Cardiac fibroblast (primary cell): ENCODE measurements around the gene TMEM232.
"Not testable (repeated sequence)": the region's sequence is repeated elsewhere in the genome, so short reads cannot be mapped to it uniquely, and the experiment has no call there.

Experiments
- DNase-seq, 2 donors: peaks; one replicate each; pipeline versions ENCODE4 v3.0.0 to v3.0.0-alpha.2; 2010; ENCODE audit warnings: low read depth in 2 of 2
- H3K4me3 ChIP-seq, 2 donors: replicated peaks in 1 of 2; 1 replicate in 1 of 2; 2 replicates in 1 of 2; pipeline ENCODE4 v1.5.1; 2011; ENCODE audit warnings: low read depth in 2 of 2, low read length in 2 of 2, mild to moderate bottlenecking in 2 of 2, moderate library complexity in 1 of 2
- CTCF ChIP-seq: IDR thresholded peaks from one replicate; pipeline ENCODE4 v1.5.1; 2011; ENCODE audit warnings: low read depth, mild to moderate bottlenecking, low read length, inconsistent platforms

TMEM232 gene

GRCh38 chr5:110707260-110707844, 19.1 kb downstream of the TMEM232 start:
- DNase-seq = no peak
- TF ChIP-seq CTCF = no peak
- no peak overlapping the region for H3K4me3 ChIP-seq

GRCh38 chr5:110705349-110705748, 21.1 kb downstream of the TMEM232 start:
- TF ChIP-seq CTCF = no peak
- DNase-seq = no peak
- no peak overlapping the region for H3K4me3 ChIP-seq

- no peak for TF ChIP-seq CTCF
- no peak overlapping the region for H3K4me3 ChIP-seq
- DNase-seq = peak in 1 of 2 donors; percentile 8
Measured at GRCh38 chr5:110703481-110703880, 23.0 kb downstream of the TMEM232 start.

GRCh38 chr5:110702704-110703103, 23.8 kb downstream of the TMEM232 start:
- peak in 1 of 2 donors; percentile 35 for DNase-seq
- no peak overlapping the region for H3K4me3 ChIP-seq
- no peak for TF ChIP-seq CTCF

GRCh38 chr5:110702300-110702699, 24.2 kb downstream of the TMEM232 start:
- peak in 1 of 2 donors; percentile 27 for DNase-seq
- no peak overlapping the region for H3K4me3 ChIP-seq
- no peak for TF ChIP-seq CTCF

GRCh38 chr5:110692669-110693068, 33.8 kb downstream of the TMEM232 start:
- H3K4me3 ChIP-seq, DNase-seq: not testable (repeated sequence)

- not testable (repeated sequence) for H3K4me3 ChIP-seq, DNase-seq
Measured at GRCh38 chr5:110690587-110690986, 35.9 kb downstream of the TMEM232 start.

GRCh38 chr5:110687485-110687884, 39.0 kb downstream of the TMEM232 start:
- no peak for DNase-seq
- no peak overlapping the region for H3K4me3 ChIP-seq
- no peak for TF ChIP-seq CTCF
